ENCODE measurements around the gene SORBS1.
A peak's percentile ranks its signal among the peaks of the same experiment; 100 is the strongest.

Gene SORBS1

DNA sequence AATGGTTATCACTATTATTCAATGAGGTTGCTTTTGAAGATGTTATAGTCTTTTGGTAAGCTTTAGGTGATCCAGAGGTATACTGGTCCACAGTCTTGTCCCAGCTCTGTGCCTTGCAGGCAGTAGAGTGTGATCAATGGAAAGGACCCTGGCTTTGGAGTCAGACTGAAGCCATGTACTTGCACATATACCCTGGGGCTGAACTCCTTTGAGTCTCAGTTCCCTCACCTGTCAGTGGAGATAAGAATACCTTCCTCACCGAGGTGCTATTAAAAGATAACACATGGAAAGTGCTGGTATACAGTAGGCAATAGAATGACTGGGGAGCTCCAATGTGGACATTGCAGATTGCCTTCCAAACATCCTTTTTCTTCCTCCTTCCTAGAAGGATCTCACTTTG, 254.3 kb downstream of the SORBS1 start:
- ATAC-seq, result no peak

DNA sequence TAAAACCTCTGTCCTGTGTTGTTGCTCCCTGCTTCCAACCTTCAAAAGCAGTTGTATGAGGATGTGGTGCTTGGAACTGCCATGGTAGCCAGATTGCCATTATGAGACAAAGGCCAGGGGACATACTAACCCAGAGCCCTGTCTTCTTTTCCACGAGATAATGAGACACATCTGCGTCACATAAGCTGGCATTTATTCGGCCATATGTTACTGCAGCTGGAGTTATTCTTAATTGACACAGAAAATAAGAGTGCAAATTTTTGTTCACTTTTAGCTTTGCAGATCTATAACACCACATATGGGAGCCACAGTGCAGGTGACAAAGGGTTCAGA, 254.9 kb downstream of the SORBS1 start:
- no peak for ATAC-seq

DNA sequence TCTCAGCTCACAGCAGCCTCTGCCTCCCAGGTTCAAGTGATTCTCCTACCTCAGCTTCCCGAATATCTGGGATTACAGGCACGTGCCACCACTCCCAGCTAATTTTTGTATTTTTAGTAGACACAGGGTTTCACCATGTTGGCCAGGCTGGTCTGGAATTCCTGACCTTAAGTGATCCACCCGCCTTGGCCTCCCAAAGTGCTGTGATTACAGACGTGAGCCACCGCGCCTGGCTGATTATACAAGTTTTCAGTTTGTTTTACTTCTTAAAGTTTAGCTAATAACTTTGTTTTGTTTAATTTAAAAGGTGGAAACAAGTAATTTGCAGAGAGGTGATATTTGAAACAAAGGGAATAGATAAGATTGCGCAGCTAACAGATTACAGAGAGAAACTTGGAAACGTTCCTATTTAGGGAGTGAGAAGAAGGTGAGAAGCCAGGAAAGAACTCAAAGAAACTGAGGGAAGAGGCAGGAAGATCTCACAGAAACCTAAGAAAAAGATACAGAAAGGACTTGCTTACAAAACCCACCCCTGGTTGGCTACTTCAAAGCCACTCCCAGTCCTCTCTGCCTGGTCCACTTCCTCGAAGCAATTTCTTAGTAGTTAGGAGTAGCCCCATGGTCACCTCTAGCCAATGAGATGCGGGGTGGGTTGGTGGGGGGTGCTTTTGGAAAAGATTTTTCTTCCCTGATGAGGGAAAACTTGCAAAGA, 255.4 kb downstream of the SORBS1 start:
- no peak for ATAC-seq

DNA sequence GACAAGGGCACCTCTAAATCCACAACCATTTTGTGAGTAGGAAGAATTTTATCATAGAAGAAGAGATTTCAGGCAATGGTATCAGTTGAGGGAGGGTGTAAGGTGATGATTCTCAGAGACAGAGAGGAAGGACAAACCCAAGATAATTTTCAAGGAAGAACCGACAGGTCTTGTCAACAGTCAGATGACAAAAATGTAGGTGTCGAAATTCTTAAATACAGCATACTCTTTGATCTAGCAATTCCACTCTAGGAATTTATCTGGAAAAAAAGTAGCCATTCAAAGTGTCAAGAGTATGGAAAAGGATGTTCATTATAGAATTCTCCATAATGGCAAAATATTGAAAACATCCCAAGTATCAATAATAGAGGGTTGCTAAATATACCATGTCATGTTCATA, 256.2 kb downstream of the SORBS1 start:
- ATAC-seq, result no peak

DNA sequence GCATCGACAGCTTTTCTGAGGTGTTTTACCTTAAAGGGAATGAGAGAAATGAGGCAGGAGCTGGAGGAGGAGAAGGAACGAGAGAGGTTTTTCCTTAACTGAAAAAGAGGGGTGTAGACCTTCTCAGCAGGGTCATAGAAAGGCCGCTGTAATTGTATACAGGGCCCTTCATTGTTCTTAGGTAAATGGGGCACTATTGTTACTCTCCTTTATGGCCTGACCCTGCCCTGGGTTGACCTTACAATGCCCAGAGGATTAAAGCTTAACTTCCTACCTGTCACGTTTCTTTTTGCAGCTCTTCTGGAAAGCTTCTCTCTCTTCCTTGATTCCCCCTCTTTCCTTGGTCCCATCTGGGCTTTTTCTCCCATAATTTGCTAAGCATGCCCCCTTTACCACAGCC, 256.7 kb downstream of the SORBS1 start:
- no peak for ATAC-seq

DNA sequence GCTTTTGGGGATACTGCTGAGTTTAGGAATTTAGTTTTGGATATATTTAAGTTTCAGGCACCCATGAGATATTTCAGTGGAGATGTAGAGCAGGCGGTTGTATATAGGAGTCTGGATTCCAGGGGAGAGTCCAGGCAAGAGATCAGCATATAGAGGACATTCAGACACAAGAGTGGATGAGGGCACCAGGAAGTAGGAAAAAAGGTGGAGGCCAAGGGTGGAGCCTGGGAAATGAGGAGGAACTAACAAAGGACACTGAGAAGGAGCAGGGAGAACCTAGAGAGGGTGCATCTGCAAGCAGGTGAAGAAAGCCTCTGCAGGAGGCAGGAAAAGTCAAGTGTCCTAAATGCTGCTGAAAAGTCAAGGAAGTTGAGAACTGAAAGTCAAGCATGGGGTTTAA, 257.2 kb downstream of the SORBS1 start:
- ATAC-seq, result no peak

DNA sequence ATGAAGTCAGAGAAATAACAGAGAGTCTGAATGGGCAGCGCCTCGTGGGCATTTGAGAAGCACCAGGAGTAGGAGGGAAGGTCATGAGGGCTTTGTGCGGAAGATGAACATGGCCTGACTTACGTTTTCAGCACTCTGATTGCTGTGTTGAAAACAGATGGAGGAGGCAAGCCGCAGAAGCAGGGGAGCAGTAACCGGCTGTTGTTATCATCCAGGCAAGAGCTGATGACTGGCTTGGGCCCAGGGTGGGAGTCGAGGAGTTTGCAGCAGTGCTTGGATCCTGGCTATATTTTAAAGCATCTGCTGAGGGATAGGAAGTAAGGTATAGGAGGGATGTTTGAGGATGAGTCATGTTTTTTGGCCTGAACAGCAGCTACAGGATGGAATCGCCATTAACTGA, 257.6 kb downstream of the SORBS1 start:
- no peak for ATAC-seq

DNA sequence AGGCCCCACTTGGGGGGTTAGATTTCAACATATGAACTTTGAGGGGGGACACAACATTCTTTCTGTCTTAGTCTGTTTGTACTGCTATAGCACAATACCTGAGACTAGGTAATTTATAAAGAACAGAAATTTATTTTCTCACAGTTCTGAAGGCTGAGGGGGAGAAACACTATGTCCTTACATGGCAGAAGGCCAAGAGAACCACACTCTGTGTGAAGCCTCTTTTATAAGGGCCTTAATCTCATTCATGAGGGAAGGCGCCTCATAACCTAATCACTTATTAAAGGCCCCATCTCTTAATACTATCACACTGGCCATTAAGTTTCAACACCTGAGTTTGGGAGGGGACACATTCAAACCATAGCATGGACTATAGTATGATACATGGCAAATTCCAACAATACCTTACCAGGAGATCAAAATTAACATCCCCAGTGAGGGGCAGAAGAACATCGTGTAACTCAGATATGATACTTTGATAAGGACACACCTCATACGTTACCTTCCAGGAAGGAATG, 261.1 kb downstream of the SORBS1 start:
- ATAC-seq, result no peak

DNA sequence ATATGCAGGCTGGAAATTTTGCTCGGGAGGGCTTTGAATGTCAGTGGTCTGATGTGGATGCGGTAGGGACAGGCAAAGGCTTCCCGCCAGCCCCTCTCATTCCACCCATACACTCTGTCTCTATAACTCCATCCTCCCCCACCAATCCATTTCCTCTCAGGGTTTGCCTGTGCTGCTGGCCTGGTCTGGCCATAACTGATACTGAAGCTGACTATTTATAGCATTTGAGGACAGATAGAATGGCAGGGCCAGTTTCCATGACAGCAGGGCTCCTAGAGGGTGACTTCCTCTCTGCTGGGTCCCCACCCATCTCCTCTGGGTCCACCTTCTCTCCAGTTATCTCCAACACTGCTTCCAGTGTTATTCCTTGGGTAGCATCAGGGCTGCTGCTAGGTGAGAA, 263.8 kb downstream of the SORBS1 start:
- no peak for ATAC-seq

DNA sequence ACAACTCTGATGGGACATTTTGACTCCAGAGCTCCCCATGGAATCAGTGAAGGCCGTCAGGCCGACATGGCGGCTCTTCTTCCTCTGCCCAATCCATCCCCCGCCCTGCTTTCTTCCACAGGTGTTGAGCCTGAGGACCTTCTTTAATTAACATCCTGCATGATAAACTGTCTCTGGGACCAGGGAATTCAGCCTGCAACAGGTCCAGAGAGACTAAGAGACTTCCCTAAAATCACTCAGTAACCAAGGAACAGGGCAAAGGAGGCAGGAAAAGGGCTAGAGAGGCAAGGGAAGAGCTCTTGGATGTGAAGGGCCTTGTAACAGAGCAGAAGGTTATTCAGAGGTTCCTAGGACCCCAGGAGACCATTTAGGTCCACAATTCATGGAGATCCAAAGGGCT, 264.4 kb downstream of the SORBS1 start:
- ATAC-seq, result no peak

DNA sequence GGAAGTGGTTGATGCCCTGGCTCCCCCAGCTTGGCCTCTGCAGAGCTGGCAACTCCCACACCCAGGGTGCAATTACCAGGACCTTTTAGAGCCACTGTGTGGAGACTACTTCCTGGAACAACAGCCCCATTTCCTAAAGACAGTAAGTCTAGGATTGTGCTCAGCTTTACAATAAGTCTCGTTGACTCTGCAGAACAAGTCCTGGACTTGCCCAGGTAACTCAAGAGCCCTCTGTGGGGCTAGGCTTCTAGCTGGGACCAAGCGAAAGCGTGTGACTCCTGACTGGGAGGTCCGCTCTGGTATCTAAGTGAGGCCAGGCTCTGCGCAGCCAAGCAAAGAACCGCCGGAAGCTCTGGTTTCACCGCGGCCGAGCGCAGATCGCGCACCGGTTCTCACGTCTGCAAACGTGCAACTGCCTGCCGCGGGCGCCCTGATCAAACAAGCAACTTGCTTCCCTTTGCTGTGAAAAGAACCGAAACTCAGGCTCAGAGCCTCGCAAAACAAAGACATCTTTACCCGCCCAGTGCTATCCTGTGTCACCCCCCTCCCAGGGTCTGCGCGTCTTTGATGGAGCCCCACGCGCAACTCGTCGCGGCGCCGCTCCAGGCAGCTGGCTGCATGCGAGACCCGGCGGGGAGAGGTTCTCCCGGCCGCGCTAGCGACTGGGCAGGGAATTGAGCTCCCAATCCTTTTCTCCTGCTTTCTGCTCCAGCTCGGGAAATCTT, 266.0 kb downstream of the SORBS1 start:
- ATAC-seq, result peak; percentile 34 to 44

DNA sequence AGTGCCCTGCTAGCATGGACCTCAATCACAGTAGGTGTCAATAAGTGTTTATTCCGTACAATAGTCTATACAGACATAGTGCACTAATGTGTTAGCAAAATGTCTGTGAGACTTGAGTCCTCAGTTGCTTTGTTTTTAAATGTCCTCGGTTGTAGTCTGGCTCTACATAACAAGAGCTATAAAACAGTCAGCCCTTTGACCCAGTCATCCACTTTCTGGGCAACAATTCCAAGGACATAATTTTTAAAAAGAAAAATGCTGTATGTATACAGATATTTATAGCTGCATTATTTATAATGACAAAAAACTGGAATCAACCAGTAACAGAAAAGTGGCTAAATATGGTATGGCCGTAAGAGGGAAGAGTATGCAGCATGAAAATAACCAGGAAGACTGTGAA, 267.5 kb downstream of the SORBS1 start:
- no peak for ATAC-seq

DNA sequence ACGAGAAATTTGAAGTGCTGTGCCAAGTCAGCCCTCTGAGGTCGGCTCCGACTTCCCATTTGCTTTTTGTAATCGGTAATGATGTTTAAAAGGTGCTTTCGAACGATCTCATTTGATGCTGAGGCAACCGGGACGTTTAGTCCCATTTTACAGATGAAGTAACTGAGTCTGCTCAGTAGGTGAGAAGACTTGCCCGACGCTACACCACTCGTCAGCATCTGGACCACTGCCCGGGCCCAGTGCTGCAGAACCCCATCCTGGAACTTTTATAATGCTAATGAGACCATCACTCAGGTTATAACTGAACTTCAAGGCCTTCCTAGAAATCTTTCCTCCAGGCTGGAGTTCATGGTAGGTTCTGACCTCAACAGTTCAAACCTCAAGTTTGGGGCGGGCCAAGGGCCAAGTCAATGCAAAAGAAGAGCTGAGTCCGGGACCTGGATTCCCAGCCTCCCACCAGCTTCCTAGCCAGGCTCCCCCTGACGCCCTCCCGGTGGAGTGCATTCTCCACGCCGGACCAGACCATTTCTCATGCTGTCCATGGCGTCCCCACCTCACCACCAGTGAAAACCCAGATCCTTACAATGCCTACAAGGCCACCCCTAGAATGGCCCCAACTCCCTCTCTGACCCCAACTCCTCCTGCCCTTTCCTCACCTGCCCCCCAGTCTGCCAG, 269.7 kb downstream of the SORBS1 start:
- ATAC-seq, result no peak

DNA sequence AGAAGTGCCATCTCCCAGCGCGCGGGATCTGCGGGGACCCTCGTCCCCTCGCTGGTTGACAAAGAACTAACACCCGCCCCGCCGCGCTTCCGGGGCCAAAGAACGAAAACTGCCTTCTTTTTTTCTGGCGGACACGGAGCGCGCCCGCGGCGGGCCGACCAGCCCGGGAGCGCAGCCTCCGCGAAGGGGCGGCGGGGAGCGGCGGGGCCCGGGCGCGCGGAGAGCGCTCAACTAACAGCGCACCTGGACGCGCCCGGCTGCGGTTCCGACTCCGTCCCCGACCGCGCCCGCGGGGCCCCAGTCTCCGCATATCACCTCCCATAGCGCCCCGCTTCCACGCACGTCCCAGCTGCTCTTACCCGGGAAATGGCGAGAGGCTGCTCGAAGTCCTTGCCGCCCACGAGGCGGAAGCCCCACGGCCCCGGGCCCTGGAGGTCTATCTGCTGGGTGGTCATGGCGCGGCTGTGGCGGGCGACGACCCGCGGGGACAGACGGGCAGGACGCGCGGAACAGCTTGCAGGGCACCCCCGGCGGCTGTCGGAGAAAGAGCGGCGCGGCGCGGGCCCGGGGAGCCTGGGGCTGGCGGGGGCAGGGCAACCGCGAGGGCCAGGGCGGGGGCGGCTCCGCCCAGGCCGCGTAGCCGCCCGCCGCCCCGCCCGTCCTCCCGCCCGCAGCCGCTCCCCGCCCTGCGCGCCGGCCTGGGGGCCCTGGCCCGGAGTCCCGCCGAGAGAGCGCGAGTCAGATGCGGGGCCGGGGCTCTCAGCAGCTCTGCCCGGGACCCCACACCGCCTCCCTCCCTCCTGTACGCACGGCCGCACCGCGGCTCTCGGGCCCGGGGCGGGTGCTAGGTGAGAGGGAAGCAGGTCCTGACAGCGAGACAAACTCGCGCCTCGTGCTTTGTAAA, 270.5 kb downstream of the SORBS1 start, which contains the start of gene PDLIM1:
Gene PDLIM1 (minus strand): TSS at position 543 of the 904 bp plus-strand sequence. CDS start 88 bp downstream, at position 455.
- peak; percentile 42 to 44 for ATAC-seq

DNA sequence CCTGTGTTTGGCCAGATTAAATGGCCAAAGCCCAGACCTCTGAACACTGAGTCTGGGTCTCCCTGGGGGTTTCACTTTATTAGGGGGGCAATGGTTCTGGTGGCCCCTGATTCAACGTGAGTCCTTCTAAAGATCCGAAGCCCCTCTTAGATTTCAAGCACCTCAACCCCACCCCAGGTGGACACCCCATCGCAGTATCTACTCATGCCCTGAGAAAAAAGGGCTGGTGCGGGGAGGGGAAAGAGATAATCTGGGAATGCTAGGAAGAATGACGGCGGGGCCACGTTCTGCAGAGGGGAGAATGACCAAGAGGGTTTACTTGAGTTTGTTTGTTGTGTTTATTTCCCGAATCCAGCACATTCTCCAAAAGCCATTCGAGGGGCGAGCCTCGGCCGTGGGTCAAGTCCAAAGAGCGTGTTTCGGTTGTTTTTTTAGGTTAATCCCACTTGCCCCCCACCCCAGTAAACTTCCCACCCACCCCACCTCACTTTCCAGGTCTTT, 271.2 kb downstream of the SORBS1 start:
- ATAC-seq, result no peak

DNA sequence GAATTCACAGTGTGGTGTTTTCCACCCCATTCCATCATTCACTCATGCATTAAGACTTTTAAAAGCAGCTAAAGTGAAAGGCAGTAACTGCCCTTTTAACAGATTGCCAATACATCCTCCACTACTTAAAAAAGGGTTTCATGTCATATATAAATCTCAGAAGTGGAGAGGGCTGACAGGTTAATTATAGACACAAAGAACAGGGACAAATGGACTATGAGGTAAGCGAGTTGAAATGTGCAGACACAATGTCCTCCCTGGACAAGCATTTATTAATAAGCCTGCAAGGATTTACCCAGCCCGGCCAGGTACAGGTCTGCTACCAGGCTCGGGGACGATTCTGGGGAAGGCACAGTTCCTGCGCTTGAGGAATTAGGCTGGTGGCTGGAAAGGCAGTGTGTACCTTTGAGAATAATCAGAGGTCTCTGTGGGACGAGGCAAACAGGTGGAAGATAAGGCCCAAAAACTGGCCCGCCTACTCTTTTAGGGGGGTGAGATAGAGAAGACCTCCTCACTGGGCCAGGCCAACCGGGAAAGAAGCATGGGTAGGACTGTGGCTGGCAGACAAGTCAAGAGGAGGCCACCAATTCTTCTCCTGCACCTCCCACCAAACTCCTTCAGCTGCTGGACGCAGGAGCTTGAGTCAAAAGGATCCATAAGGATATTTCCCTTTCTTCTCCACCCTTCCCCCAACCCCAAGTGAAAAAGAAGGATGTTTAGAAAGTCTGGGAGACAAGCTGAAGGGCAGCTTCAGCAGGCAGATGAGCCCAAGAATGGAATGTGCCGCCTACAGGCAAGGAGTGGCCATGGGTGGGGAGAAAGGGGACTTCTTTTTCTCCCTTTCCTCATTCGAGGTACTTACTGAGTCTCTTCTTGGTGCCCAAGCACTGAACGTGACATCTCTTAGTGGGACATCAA, 271.9 kb downstream of the SORBS1 start:
- no peak for ATAC-seq

DNA sequence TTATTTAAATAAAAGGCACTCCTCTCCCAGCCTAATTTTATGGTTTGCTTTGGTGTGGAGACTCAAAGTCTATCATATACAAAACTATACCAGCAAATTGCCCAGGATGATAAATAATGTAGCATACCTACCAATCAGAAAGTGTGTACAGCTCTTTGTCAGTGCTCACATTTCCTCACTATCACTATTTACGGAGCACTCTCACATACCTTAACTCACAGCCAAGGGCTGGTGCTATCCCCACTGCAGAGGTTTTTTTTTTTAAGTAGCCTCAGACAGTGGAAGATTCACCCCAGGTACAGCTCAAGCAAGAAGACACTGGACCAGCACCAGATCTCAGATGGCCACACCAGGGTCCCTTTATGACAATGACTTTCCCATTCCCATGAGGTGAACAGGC, 272.9 kb downstream of the SORBS1 start:
- no peak for ATAC-seq

DNA sequence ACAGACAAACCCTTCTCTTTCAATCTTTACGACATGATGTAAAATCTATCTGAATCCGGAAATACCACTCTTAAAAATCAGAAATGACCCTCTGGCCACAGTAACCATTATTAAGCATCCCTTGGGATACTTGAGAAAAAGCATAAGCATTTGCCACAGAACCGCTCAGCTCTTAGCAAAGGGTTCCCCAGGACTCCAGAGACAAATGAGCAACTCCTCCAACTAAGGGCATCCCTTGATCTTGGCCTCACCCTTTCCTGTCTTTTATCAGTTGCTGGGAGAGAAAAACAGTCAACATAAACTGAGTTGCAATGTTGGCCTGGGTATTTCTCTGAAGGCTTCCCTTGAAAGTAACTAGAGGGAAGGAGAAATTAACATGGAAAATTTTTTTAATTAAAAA, 273.9 kb downstream of the SORBS1 start:
- ATAC-seq, result no peak

DNA sequence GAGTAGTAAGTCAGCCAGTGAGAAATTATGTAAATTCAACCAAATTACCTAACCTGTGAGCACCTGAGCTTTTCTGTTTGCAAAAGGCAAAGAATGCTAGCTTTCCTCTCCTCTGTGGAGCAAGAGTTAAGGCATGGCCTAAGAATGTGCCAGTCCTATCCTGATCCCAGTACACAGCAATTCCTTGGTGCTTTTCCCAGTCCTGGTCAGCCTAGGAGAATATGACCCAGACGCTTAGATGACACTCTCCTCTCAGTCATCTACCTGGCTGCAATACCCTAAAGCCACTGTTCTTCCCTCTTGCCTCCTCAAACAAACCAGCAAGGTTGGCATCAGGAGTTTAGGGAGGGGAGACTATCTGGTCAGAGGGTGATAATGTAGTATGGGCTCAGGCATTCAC, 274.5 kb downstream of the SORBS1 start:
- ATAC-seq, result no peak

DNA sequence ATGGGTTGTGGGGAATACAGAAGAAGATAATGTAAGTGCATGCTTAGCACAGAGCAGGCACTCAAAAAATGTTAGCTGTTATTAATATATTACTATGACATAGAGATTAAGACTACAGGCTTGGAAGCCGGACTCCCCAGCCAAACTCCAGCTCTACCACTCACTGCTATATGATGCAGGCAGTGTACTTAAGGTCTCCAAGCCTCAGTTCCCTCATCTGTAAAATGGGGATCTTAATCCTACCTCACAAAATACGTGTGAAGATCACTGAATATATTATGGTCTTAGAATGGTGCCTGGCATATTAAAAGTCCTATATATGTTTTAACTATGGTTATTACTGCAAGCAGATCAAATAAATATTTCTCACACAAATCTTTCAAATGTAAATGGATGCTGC, 275.6 kb downstream of the SORBS1 start:
- no peak for ATAC-seq

DNA sequence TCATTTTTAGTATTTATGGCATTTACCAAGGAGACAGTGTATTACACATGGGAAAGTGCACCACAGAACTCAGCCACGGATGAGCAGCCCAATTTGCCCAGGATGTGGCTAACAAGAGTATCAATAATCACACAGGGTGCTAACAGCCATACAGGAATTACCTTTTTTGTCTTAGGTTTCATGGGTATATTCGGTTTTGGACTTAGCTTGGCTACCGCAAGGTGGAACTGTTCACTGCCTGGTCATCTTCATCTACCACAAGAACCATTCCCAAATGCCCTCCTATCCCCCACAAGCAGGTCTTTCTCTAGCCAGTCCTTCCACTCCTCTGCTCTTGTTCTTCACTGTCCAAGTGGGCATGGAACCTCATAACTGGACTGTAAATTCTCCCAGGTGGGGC, 276.4 kb downstream of the SORBS1 start:
- ATAC-seq, result no peak

Measured in activated CD4-positive, CD25-positive, alpha-beta regulatory T cell treated with anti-CD3 and anti-CD28 coated beads, Interleukin-2, amount 50 U/mL, for 24 hours (primary cell).